Measurements from ENCODE around the gene SERTM2.

DNA sequence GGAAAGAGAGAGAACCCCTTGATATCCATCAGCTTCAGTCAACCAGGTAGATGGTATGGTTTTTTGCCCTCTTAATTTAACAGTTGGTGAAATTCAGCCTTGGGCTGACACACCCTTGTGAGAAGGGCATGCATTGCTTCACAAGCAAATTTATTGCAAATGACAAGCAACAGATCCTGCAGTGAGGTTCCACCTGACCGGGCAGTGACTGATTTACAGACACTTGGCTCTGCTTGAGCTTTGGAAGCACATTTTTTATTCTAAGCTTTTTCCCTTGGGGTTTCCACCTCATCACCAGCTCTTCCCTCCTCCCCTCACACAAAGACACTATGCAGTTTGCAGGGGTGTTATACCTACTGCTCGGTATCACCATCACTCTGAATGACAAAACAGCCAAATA lies 28.3 kb upstream of the SERTM2 start:
- TF ChIP-seq EZH2 (IDR thresholded peaks at IDR 0.05; ENCODE audit: borderline replicate concordance, low read length) (no peak), CTCF (IDR thresholded peaks at IDR 0.05; ENCODE audit: low read length) (no peak)

Measured in OCI-LY1 (cell line).